ENCODE data around the gene JMJD8. TPM values are rescaled to one million over a fixed set of nuclear protein-coding genes. Genes with fewer than 3 reads are reported as not detected.

JMJD8 gene
- total RNA-seq, 2 experiments from 2014 or later: 18.2 to 20.5 TPM

DNA sequence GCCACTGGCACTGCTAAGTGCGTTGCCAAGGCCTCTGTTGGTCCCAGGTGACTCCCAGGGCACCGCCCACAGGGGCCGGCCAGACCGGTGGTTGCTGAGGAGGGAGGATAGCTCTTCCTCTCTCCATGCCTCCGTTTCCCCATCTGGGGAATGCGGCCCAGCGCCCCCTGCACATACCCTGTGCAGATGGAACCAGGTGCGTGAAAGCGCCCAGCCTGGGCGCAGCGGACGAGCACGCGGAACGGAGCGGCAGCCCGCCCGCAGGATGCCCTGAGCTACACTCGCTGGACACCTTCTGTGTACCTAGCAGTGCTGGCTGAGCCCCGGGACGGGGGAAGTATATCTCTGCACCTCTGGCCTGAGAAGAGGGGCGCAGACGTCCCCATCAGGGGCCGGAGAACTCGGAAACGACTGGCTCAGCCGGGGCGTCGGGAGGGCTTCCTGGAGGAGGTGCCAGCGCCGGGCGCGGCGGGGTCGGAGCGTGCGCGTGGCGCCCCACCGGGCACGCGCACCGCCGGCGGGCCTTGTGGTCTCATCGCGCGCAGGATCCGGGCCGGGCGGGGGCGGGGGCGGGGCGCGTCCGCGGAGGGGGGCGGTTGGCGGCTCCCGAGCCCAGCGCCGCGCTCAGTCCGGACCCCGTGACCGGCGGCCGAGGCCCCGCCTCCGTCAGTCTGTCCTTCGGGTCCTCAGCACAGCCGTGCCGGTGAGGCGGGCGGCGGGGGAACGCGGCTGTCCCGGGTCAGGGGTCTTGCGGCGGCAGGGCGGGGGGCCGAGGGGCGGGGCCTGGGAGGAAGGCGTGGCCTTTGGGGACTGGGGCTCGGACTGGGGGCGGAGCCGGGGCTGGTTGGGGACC is 42.5 kb upstream of the JMJD8 start, which contains the start of the genes CCDC78 and HAGHL:
TSS of gene CCDC78 (minus strand) at position 6 of the 853 bp plus-strand sequence. CDS start 76 bp downstream, outside the sequence.
TSS of gene HAGHL (plus strand) at position 669 of the 853 bp plus-strand sequence. CDS start 404 bp downstream, outside the sequence.
- H3K36me3 Mint-ChIP-seq (ENCODE audit: low read depth): no peaks in the 10 kb centered on the region
- no peak within 1 kb of the TSS for H3K27ac Mint-ChIP-seq
- H3K4me1 Mint-ChIP-seq (ENCODE audit: low read depth): peaks cover 4% of the 10 kb centered on the region
- CTCF ChIA-PET: interaction anchor here (0.8 to 2.5 kb wide), 4 partner anchors 9 to 15 kb away, joined by 3 to 14 read pairs (median 3); no protein-coding TSS in a partner anchor
- no peaks in the 10 kb centered on the region for H3K27me3 Mint-ChIP-seq (ENCODE audit: low read depth)
- H3K4me3 Mint-ChIP-seq: peak within 1 kb of the TSS; percentile 64
- peak; percentile 50 for DNase-seq
- intact Hi-C loops (cut with micrococcal nuclease): no loop called here
- no peaks in the 10 kb centered on the region for H3K9me3 Mint-ChIP-seq

GRCh38 chr16:726188-726437 is 42.0 kb upstream of the JMJD8 start:
- H3K27ac Mint-ChIP-seq: no peak overlapping the region
- peak overlapping the region; percentile 64 for H3K4me3 Mint-ChIP-seq
- intact Hi-C loops (cut with micrococcal nuclease): no loop called here

DNA sequence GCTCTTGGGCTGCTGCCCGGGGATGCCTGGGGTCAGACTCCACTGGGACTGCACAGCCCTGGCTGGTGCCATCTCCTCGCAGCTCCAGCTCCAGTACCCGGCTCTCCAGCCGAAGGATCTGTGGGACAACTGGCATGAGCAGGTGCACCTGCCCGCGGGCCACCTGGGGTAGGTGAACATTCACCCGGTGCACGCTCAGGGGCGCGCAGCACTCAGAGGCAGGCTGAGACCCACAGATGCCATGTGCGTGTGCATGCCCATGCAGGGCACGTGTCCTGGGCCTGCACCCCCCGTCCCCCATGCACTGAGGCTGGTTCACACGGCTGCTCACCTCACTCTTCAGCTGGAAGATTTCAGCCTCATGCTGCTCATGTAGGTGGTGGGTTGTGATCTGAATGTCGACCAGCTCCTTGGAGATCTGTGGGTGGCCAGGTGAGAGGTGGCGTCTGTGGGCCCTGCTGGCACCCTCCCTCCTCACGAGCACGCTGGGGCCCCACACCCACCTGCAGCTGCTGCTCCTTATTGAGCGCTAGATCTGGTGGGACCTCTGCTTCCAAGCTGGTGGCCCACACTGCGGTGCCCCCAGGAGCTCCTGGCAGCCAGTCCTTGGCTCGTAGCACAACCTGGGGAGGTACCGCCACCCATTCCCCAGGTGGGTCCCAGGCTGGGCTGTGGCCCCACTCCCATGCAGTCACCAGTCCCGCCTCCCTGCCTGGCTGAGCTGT is 41.5 kb upstream of the JMJD8 start:
- H3K9me3 Mint-ChIP-seq: no peaks in the 10 kb centered on the region
- no peaks in the 10 kb centered on the region for H3K27me3 Mint-ChIP-seq (ENCODE audit: low read depth)
- H3K4me3 Mint-ChIP-seq: peak overlapping the region; percentile 12
- intact Hi-C loops (cut with micrococcal nuclease): no loop called here
- no peak overlapping the region for H3K27ac Mint-ChIP-seq
- H3K4me1 Mint-ChIP-seq (ENCODE audit: low read depth): peaks cover 4% of the 10 kb centered on the region
- DNase-seq: no peak
- H3K36me3 Mint-ChIP-seq (ENCODE audit: low read depth): no peaks in the 10 kb centered on the region
- CTCF ChIA-PET: interaction anchor here (0.8 to 2.5 kb wide), 3 partner anchors 9 to 16 kb away, joined by 3 to 14 read pairs (median 6); partner anchors contain the start of gene CIAO3

More at GRCh38 chr16:726188-726437, 42.0 kb upstream of the JMJD8 start:
- Mint-ChIP-seq H3K4me1 (ENCODE audit: low read depth) (peaks cover 4% of the 10 kb centered on the region), H3K9me3 (no peaks in the 10 kb centered on the region), H3K36me3 (ENCODE audit: low read depth) (no peaks in the 10 kb centered on the region), H3K27me3 (ENCODE audit: low read depth) (no peaks in the 10 kb centered on the region)
- CTCF ChIA-PET: interaction anchor here (0.8 to 2.5 kb wide), 3 partner anchors 10 to 16 kb away, joined by 3 to 14 read pairs (median 3); no protein-coding TSS in a partner anchor
- no peak for DNase-seq

- CTCF ChIA-PET: interaction anchor here (0.5 to 2.5 kb wide), 4 partner anchors 10 to 596 kb away, joined by 3 to 14 read pairs (median 6); partner anchors contain the start of gene CIAO3
- no peak for DNase-seq
- no peaks in the 10 kb centered on the region for H3K36me3 Mint-ChIP-seq (ENCODE audit: low read depth)
- no peaks in the 10 kb centered on the region for H3K9me3 Mint-ChIP-seq
- intact Hi-C loops (cut with micrococcal nuclease): no loop called here
- no peaks in the 10 kb centered on the region for H3K27me3 Mint-ChIP-seq (ENCODE audit: low read depth)
- H3K4me1 Mint-ChIP-seq (ENCODE audit: low read depth): peaks cover 8% of the 10 kb centered on the region
- H3K4me3 Mint-ChIP-seq: no peak overlapping the region
- no peak overlapping the region for H3K27ac Mint-ChIP-seq
These were observed 40.9 kb upstream of the JMJD8 start for GRCh38 chr16:725041-725376.

GRCh38 chr16:724188-725040 is 40.3 kb upstream of the JMJD8 start:
- intact Hi-C loops (cut with micrococcal nuclease): loop anchor here (5.0 kb wide), 1 partner anchor 42 kb away; the partner anchor contains the start of genes JMJD8 and STUB1
- H3K4me1 Mint-ChIP-seq (ENCODE audit: low read depth): peaks cover 13% of the 10 kb centered on the region
- no peak overlapping the region for H3K27ac Mint-ChIP-seq
- H3K36me3 Mint-ChIP-seq (ENCODE audit: low read depth): no peaks in the 10 kb centered on the region
- no peaks in the 10 kb centered on the region for H3K9me3 Mint-ChIP-seq
- no peak overlapping the region for H3K4me3 Mint-ChIP-seq
- CTCF ChIA-PET: interaction anchor here (0.5 to 2.5 kb wide), 5 partner anchors 8 to 596 kb away, joined by 3 to 14 read pairs (median 5); partner anchors contain the start of gene CIAO3
- H3K27me3 Mint-ChIP-seq (ENCODE audit: low read depth): no peaks in the 10 kb centered on the region
- no peak for DNase-seq

DNA sequence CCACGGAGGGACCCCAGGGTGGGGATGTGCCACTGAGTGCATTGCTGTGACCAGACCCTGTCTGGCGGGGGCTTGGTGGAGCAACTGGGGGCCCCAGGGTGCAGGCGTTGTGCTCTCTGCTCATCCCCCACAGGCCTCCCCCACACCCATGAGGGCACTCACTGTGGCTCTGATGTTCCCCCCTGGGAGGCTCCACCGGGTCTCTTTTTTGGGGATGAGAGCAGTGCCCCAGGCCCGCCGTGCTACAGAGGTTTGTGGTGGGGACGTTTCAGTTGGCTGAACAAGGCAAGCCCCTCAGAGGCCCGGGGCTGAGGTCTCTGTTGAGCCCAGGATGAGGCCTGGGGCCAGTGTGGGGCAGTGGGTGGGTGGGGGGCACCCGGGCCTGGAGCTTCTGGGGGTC is 39.6 kb upstream of the JMJD8 start:
- H3K9me3 Mint-ChIP-seq: no peaks in the 10 kb centered on the region
- CTCF ChIA-PET: interaction anchor here (1.6 kb wide), 1 partner anchor 11 kb away, joined by 5 read pairs; no protein-coding TSS in a partner anchor
- no peak for DNase-seq
- H3K36me3 Mint-ChIP-seq (ENCODE audit: low read depth): no peaks in the 10 kb centered on the region
- peaks cover 17% of the 10 kb centered on the region for H3K4me1 Mint-ChIP-seq (ENCODE audit: low read depth)
- no peaks in the 10 kb centered on the region for H3K27me3 Mint-ChIP-seq (ENCODE audit: low read depth)
- H3K4me3 Mint-ChIP-seq: no peak overlapping the region
- intact Hi-C loops (cut with micrococcal nuclease): loop anchor here (5.0 kb wide), 1 partner anchor 41 kb away; the partner anchor contains the start of genes JMJD8 and STUB1
- no peak overlapping the region for H3K27ac Mint-ChIP-seq

DNA sequence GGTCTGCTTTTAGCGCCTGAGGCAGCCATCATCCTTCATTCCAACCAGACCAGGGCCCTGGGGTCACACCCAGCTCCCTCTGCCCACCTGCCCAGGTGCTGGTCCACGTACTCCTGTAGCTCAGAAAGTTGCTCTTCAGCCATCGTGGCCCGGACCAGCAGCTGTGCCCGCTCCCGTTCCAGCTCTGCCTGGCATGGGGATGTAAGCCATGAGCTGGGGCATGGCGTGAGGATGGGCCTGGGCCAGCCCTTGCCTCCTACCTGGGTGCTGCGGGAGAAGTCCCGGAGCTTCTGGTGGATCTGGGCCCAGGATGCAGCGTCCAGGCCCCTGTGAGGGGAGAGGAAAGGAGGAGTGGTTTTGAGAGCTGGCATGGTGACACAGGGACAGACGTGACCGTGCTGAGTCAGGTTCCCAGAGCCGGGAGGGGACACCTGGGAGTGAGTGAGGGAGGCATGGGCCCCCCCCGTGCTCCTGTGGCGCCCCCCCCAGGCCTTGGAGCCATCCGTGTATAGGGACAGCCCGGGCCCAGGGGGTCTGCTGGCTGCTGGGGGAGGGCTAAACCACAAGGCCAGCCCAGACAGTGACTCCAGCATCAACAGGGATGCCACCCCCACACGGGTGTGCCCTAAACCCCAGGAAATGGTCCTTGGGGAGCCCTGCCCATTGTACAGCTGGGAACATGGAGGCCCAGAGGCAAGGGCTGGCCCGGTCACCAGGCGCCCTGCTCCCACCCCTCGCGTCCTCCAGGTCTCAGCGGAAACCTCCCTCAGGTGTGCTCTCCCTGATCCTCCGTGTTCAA is 38.9 kb upstream of the JMJD8 start:
- Mint-ChIP-seq H3K4me3 (peak overlapping the region; percentile 49), H3K4me1 (ENCODE audit: low read depth) (peaks cover 17% of the 10 kb centered on the region), H3K9me3 (no peaks in the 10 kb centered on the region), H3K27me3 (ENCODE audit: low read depth) (no peaks in the 10 kb centered on the region), H3K36me3 (ENCODE audit: low read depth) (no peaks in the 10 kb centered on the region), H3K27ac (no peak overlapping the region)
- no peak for DNase-seq
- CTCF ChIA-PET: interaction anchor here (1.0 to 3.7 kb wide), 3 partner anchors 11 to 18 kb away, joined by 3 to 25 read pairs (median 5); partner anchors contain the start of gene CIAO3
- intact Hi-C loops (cut with micrococcal nuclease): loop anchor here (5.0 kb wide), 1 partner anchor 41 kb away; the partner anchor contains the start of genes JMJD8 and STUB1

DNA sequence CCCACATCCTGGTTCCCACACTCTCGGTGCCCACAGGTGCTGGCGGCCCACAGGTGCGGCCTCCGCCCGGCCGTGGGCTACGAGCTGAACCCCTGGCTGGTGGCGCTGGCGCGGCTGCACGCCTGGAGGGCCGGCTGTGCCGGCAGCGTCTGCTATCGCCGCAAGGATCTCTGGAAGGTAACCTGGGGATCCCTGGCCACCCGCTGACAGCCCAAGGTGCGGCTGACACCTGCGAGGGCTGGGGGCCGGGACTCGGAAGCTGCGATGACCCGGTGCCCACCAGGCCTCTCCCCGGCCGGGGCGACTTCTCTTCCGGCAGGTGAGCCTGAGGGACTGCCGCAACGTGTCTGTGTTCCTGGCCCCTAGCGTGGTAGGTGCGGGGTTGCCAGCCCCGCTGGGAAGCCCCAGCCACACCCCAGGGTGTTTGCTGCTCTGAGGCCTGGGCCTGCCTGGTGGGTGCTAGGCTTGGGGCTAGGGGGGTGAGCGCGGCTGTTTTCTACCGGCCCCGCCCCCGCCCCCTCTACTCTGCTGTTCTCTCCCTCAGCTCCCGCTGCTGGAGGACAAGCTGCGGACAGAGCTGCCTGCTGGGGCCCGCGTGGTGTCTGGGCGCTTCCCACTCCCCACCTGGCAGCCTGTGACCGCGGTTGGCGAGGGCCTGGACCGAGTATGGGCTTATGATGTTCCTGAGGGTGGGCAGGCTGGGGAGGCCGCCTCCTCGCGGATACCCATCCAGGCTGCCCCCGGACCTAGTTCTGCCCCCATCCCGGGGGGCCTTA is 37.8 kb upstream of the JMJD8 start:
- Mint-ChIP-seq H3K4me1 (ENCODE audit: low read depth) (peaks cover 17% of the 10 kb centered on the region), H3K36me3 (ENCODE audit: low read depth) (no peaks in the 10 kb centered on the region), H3K27ac (no peak overlapping the region), H3K9me3 (no peaks in the 10 kb centered on the region), H3K27me3 (ENCODE audit: low read depth) (no peaks in the 10 kb centered on the region), H3K4me3 (peak overlapping the region; percentile 49)
- intact Hi-C loops (cut with micrococcal nuclease): loop anchor here (2.0 to 5.0 kb wide), 2 partner anchors 19 to 40 kb away; partner anchors contain the start of genes CIAO3, JMJD8 and STUB1
- DNase-seq: no peak
- CTCF ChIA-PET: interaction anchor here (1.0 to 3.7 kb wide), 3 partner anchors 10 to 19 kb away, joined by 3 to 25 read pairs (median 13); partner anchors contain the start of gene CIAO3

GRCh38 chr16:720990-721764 is 37.0 kb upstream of the JMJD8 start, which contains the start of gene ANTKMT:
Gene ANTKMT (plus strand): TSS chr16:721146. CDS start chr16:721275, 129 bp downstream.
- no peaks in the 10 kb centered on the region for H3K9me3 Mint-ChIP-seq
- H3K27me3 Mint-ChIP-seq (ENCODE audit: low read depth): no peaks in the 10 kb centered on the region
- CTCF ChIA-PET: interaction anchor here (0.7 to 3.7 kb wide), 3 partner anchors 9 to 123 kb away, joined by 3 to 25 read pairs (median 13); partner anchors contain the start of gene CIAO3
- peak; percentile 76 for DNase-seq
- intact Hi-C loops (cut with micrococcal nuclease): loop anchor here (2.0 to 5.0 kb wide), 2 partner anchors 20 to 39 kb away; partner anchors contain the start of genes CIAO3, JMJD8 and STUB1
- H3K4me3 Mint-ChIP-seq: peak within 1 kb of the TSS; percentile 82
- H3K27ac Mint-ChIP-seq: peak within 1 kb of the TSS; percentile 69
- peaks cover 17% of the 10 kb centered on the region for H3K4me1 Mint-ChIP-seq (ENCODE audit: low read depth)
- no peaks in the 10 kb centered on the region for H3K36me3 Mint-ChIP-seq (ENCODE audit: low read depth)

Measured in activated naive CD4-positive, alpha-beta T cell treated with anti-CD3 and anti-CD28 coated beads for 36 hours (primary cell).